ENCODE data around the gene MVP. TPM values are rescaled to one million over a fixed set of nuclear protein-coding genes. Genes with fewer than 3 reads are reported as not detected.

MVP gene
- total RNA-seq, 1 donor from 2014 or later: 87.1 TPM

DNA sequence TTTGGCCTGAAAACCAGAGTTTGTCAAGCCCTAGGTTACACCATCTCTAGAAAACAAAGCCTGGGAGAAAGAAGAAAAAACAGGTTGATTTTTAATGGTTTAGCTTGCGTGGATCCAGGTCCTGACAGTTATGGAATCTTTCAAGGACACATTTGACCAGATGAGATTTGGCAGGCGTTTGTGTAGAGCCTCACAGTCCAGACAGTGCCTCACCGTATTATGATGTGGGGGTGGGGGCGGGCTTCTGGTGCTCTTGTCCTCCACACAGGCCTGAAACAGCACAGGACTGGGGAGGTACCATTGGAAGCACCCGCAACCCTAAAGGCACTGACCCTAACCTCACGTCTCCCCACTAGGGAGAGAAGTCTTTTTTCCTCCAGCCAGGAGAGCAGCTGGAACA, 19.6 kb downstream of the MVP start:
- TF ChIP-seq, protein P1, sequence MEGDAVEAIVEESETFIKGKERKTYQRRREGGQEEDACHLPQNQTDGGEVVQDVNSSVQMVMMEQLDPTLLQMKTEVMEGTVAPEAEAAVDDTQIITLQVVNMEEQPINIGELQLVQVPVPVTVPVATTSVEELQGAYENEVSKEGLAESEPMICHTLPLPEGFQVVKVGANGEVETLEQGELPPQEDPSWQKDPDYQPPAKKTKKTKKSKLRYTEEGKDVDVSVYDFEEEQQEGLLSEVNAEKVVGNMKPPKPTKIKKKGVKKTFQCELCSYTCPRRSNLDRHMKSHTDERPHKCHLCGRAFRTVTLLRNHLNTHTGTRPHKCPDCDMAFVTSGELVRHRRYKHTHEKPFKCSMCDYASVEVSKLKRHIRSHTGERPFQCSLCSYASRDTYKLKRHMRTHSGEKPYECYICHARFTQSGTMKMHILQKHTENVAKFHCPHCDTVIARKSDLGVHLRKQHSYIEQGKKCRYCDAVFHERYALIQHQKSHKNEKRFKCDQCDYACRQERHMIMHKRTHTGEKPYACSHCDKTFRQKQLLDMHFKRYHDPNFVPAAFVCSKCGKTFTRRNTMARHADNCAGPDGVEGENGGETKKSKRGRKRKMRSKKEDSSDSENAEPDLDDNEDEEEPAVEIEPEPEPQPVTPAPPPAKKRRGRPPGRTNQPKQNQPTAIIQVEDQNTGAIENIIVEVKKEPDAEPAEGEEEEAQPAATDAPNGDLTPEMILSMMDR (IDR thresholded peaks at IDR 0.05; ENCODE audit: insufficient read depth, low read length, severe bottlenecking): no peak
- DNase-seq (ENCODE audit: low read depth) (no peak), FAIRE-seq (no peak)
- H3K27me3 ChIP-seq (ENCODE audit: control insufficient read depth, insufficient read depth, low read length): no peaks in the 10 kb centered on the region
- no peak overlapping the region for H3K4me3 ChIP-seq (ENCODE audit: low read depth, low read length)
- peaks cover 38% of the 10 kb centered on the region for H3K36me3 ChIP-seq (ENCODE audit: control insufficient read depth, insufficient read depth, low read length)

DNA sequence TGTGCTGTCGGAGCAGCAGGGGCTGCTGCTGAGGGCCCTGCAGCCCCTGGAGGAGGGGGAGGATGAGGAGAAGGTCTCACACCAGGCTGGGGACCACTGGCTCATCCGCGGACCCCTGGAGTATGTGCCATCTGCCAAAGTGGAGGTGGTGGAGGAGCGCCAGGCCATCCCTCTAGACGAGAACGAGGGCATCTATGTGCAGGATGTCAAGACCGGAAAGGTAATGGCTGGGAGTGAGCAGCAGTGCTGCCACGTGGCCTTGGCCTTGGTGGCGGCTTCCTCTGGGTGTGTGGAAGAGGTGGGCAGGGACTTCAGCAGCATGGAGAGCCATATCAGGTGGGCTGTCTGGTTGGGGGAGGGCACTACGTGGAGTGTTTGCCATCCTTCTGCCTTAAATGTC, 20.0 kb downstream of the MVP start:
- no peaks in the 10 kb centered on the region for H3K27me3 ChIP-seq (ENCODE audit: control insufficient read depth, insufficient read depth, low read length)
- peaks cover 36% of the 10 kb centered on the region for H3K36me3 ChIP-seq (ENCODE audit: control insufficient read depth, insufficient read depth, low read length)
- TF ChIP-seq, protein P1 (IDR thresholded peaks at IDR 0.05; ENCODE audit: insufficient read depth, low read length, severe bottlenecking): no peak
- DNase-seq (ENCODE audit: low read depth) (no peak), FAIRE-seq (no peak)
- H3K4me3 ChIP-seq (ENCODE audit: low read depth, low read length): no peak overlapping the region

- no peak for FAIRE-seq
- H3K27me3 ChIP-seq (ENCODE audit: control insufficient read depth, insufficient read depth, low read length): no peaks in the 10 kb centered on the region
- H3K36me3 ChIP-seq (ENCODE audit: control insufficient read depth, insufficient read depth, low read length): peaks cover 42% of the 10 kb centered on the region
- DNase-seq (ENCODE audit: low read depth): no peak
- TF ChIP-seq, protein P1 (IDR thresholded peaks at IDR 0.05; ENCODE audit: insufficient read depth, low read length, severe bottlenecking): no peak
- H3K4me3 ChIP-seq (ENCODE audit: low read depth, low read length): no peak overlapping the region
These were observed 21.4 kb downstream of the MVP start for GRCh38 chr16:29841631-29842030.

DNA sequence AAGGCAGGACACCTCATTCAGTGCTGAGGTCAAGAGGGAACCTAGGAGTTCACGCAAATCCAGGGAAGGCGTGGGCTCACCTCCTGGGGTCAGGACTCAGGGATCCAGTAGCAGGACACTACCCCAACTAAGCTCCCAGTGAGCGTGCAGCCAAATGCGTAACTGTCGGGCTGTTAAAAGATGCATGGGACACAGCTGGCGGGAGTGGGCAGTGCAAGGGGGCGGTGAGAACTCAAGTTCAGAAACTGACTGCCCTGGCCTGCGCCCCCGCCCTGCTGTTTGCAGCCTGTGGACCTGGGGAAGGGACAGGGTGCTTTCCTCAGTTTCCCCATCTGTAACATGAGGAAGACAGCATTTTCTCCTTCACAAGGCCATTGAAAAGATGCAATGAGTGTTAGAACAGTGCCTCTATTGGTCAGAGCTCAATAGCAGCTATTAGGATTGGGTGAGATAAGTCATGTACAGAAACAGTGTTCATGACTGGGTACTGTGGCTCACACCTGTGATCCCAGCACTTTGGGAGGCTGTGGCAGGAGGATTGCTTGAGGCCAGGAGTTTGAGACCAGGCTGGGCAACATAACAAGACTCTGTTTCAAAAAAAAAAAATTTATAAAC, 22.6 kb downstream of the MVP start:
- no peak overlapping the region for H3K4me3 ChIP-seq (ENCODE audit: low read depth, low read length)
- FAIRE-seq (peak; percentile 40), DNase-seq (ENCODE audit: low read depth) (no peak)
- H3K27me3 ChIP-seq (ENCODE audit: control insufficient read depth, insufficient read depth, low read length): no peaks in the 10 kb centered on the region
- TF ChIP-seq, protein P1 (IDR thresholded peaks at IDR 0.05; ENCODE audit: insufficient read depth, low read length, severe bottlenecking): no peak
- peaks cover 43% of the 10 kb centered on the region for H3K36me3 ChIP-seq (ENCODE audit: control insufficient read depth, insufficient read depth, low read length)

GRCh38 chr16:29843931-29844330, 23.7 kb downstream of the MVP start:
- no peak for DNase-seq (ENCODE audit: low read depth)
- Histone ChIP-seq H3K27me3 (ENCODE audit: control insufficient read depth, insufficient read depth, low read length) (no peaks in the 10 kb centered on the region), H3K4me3 (ENCODE audit: low read depth, low read length) (no peak overlapping the region), H3K36me3 (ENCODE audit: control insufficient read depth, insufficient read depth, low read length) (peaks cover 44% of the 10 kb centered on the region)
- TF ChIP-seq, protein P1 (IDR thresholded peaks at IDR 0.05; ENCODE audit: insufficient read depth, low read length, severe bottlenecking): no peak
- no peak for FAIRE-seq
